Activated T-cell treated with anti-CD3 and anti-CD28 coated beads, Interleukin-2, amount 50 U/mL, for 24 hours (primary cell): ENCODE measurements around the gene SNURF.
A peak's percentile ranks its signal among the peaks of the same experiment; 100 is the strongest.
"Not testable (repeated sequence)": the region's sequence is repeated elsewhere in the genome, so short reads cannot be mapped to it uniquely, and the experiment has no call there.

Experiments
- DNase-seq: peaks from one replicate; pipeline ENCODE4 v3.0.0-alpha.2; 2020
- H3K27ac Mint-ChIP-seq: 2 replicates; pipeline ENCODE4 v1.8.0; 2020; ENCODE audit warnings: mild to moderate bottlenecking, mixed read lengths
- H3K27me3 Mint-ChIP-seq: 2 replicates; pipeline ENCODE4 v1.8.0; 2020; ENCODE audit warnings: mixed read lengths
- H3K36me3 Mint-ChIP-seq: 2 replicates; pipeline ENCODE4 v1.8.0; 2020; ENCODE audit warnings: low read depth, mixed read lengths
- H3K4me1 Mint-ChIP-seq: 2 replicates; pipeline ENCODE4 v1.8.0; 2020; ENCODE audit warnings: low read depth, mixed read lengths
- H3K4me3 Mint-ChIP-seq: 2 replicates; pipeline ENCODE4 v1.8.0; 2020; ENCODE audit warnings: mild to moderate bottlenecking, moderate library complexity, mixed read lengths
- H3K9me3 Mint-ChIP-seq: 2 replicates; pipeline ENCODE4 v1.8.0; 2020; ENCODE audit warnings: mixed read lengths

SNURF gene

GRCh38 chr15:24948495-24948894 is 6.3 kb upstream of the SNURF start:
- H3K9me3 Mint-ChIP-seq: peaks cover 5% of the 10 kb centered on the region
- H3K4me3 Mint-ChIP-seq: no peak overlapping the region
- DNase-seq: no peak
- H3K4me1 Mint-ChIP-seq: no peaks in the 10 kb centered on the region
- H3K27me3 Mint-ChIP-seq: no peaks in the 10 kb centered on the region
- H3K36me3 Mint-ChIP-seq: no peaks in the 10 kb centered on the region
- H3K27ac Mint-ChIP-seq: no peak overlapping the region

- Mint-ChIP-seq H3K36me3 (peaks cover 36% of the 10 kb centered on the region), H3K4me1 (peaks cover 19% of the 10 kb centered on the region), H3K9me3 (peaks cover 4% of the 10 kb centered on the region), H3K4me3 (peak overlapping the region; percentile 88), H3K27ac (peak overlapping the region; percentile 93), H3K27me3 (no peaks in the 10 kb centered on the region)
- peak; percentile 50 for DNase-seq
These were observed 739 bp downstream of the SNURF start for GRCh38 chr15:24955531-24955921.

- peak; percentile 69 for DNase-seq
- Mint-ChIP-seq H3K27ac (peak overlapping the region; percentile 93), H3K4me3 (peak overlapping the region; percentile 88), H3K9me3 (peaks cover 4% of the 10 kb centered on the region), H3K27me3 (no peaks in the 10 kb centered on the region), H3K4me1 (peaks cover 20% of the 10 kb centered on the region), H3K36me3 (peaks cover 43% of the 10 kb centered on the region)
These were observed 1.5 kb downstream of the SNURF start for GRCh38 chr15:24956111-24956838.

GRCh38 chr15:24957691-24958090 is 2.9 kb downstream of the SNURF start:
- Mint-ChIP-seq H3K27me3 (no peaks in the 10 kb centered on the region), H3K4me3 (peak overlapping the region; percentile 41), H3K4me1 (peaks cover 21% of the 10 kb centered on the region), H3K9me3 (peaks cover 4% of the 10 kb centered on the region), H3K36me3 (peaks cover 53% of the 10 kb centered on the region), H3K27ac (peak overlapping the region; percentile 23)
- DNase-seq: no peak

- no peak overlapping the region for H3K27ac Mint-ChIP-seq
- H3K36me3 Mint-ChIP-seq: peaks cover 82% of the 10 kb centered on the region
- H3K4me1 Mint-ChIP-seq: peaks cover 26% of the 10 kb centered on the region
- no peak for DNase-seq
- no peaks in the 10 kb centered on the region for H3K27me3 Mint-ChIP-seq
- no peak overlapping the region for H3K4me3 Mint-ChIP-seq
- H3K9me3 Mint-ChIP-seq: peaks cover 31% of the 10 kb centered on the region
These were observed 7.2 kb downstream of the SNURF start for GRCh38 chr15:24961967-24962366.

GRCh38 chr15:24962880-24963279 is 8.1 kb downstream of the SNURF start:
- Mint-ChIP-seq H3K27me3 (no peaks in the 10 kb centered on the region), H3K9me3 (peaks cover 33% of the 10 kb centered on the region), H3K27ac (no peak overlapping the region), H3K36me3 (peaks cover 86% of the 10 kb centered on the region), H3K4me1 (peaks cover 21% of the 10 kb centered on the region), H3K4me3 (no peak overlapping the region)
- no peak for DNase-seq

- peaks cover 39% of the 10 kb centered on the region for H3K9me3 Mint-ChIP-seq
- DNase-seq: no peak
These were observed 11.7 kb downstream of the SNURF start for GRCh38 chr15:24966364-24967103.

GRCh38 chr15:24971052-24971451 is 16.3 kb downstream of the SNURF start:
- H3K9me3 Mint-ChIP-seq: peaks cover 37% of the 10 kb centered on the region
- no peak overlapping the region for H3K4me3 Mint-ChIP-seq
- peaks cover 6% of the 10 kb centered on the region for H3K4me1 Mint-ChIP-seq
- H3K27ac Mint-ChIP-seq: no peak overlapping the region
- H3K27me3 Mint-ChIP-seq: no peaks in the 10 kb centered on the region
- peaks cover 92% of the 10 kb centered on the region for H3K36me3 Mint-ChIP-seq
- DNase-seq: no peak

More at GRCh38 chr15:24966364-24967103, 11.7 kb downstream of the SNURF start:
- no peak overlapping the region for H3K27ac Mint-ChIP-seq
- no peak overlapping the region for H3K4me3 Mint-ChIP-seq
- H3K4me1 Mint-ChIP-seq: peaks cover 9% of the 10 kb centered on the region
- no peaks in the 10 kb centered on the region for H3K27me3 Mint-ChIP-seq
- H3K36me3 Mint-ChIP-seq: peaks cover 90% of the 10 kb centered on the region

GRCh38 chr15:24971772-24972171 is 17.0 kb downstream of the SNURF start:
- H3K9me3 Mint-ChIP-seq: peaks cover 37% of the 10 kb centered on the region
- no peak overlapping the region for H3K27ac Mint-ChIP-seq
- H3K4me1 Mint-ChIP-seq: peaks cover 2% of the 10 kb centered on the region
- no peak for DNase-seq
- H3K36me3 Mint-ChIP-seq: peaks cover 92% of the 10 kb centered on the region
- H3K27me3 Mint-ChIP-seq: no peaks in the 10 kb centered on the region
- no peak overlapping the region for H3K4me3 Mint-ChIP-seq

GRCh38 chr15:24972707-24973106 is 17.9 kb downstream of the SNURF start:
- not testable (repeated sequence) for DNase-seq, H3K4me1 Mint-ChIP-seq, H3K27me3 Mint-ChIP-seq, H3K4me3 Mint-ChIP-seq, H3K27ac Mint-ChIP-seq
- peaks cover 37% of the 10 kb centered on the region for H3K9me3 Mint-ChIP-seq
- peaks cover 95% of the 10 kb centered on the region for H3K36me3 Mint-ChIP-seq

- no peak for DNase-seq
- Mint-ChIP-seq H3K4me1 (no peaks in the 10 kb centered on the region), H3K36me3 (peaks cover 95% of the 10 kb centered on the region), H3K27ac (no peak overlapping the region), H3K9me3 (peaks cover 53% of the 10 kb centered on the region), H3K27me3 (no peaks in the 10 kb centered on the region), H3K4me3 (no peak overlapping the region)
These were observed 22.1 kb downstream of the SNURF start for GRCh38 chr15:24976932-24977331.

- no peak overlapping the region for H3K4me3 Mint-ChIP-seq
These were observed 22.9 kb downstream of the SNURF start for GRCh38 chr15:24977686-24978085.

GRCh38 chr15:24985224-24985623 is 30.4 kb downstream of the SNURF start:
- DNase-seq: no peak
- H3K9me3 Mint-ChIP-seq: peaks cover 54% of the 10 kb centered on the region
- no peak overlapping the region for H3K27ac Mint-ChIP-seq
- H3K27me3 Mint-ChIP-seq: no peaks in the 10 kb centered on the region
- no peak overlapping the region for H3K4me3 Mint-ChIP-seq
- H3K4me1 Mint-ChIP-seq: no peaks in the 10 kb centered on the region
- H3K36me3 Mint-ChIP-seq: peaks cover 97% of the 10 kb centered on the region

More at GRCh38 chr15:24977686-24978085, 22.9 kb downstream of the SNURF start:
- no peaks in the 10 kb centered on the region for H3K27me3 Mint-ChIP-seq
- H3K4me1 Mint-ChIP-seq: no peaks in the 10 kb centered on the region
- peaks cover 60% of the 10 kb centered on the region for H3K9me3 Mint-ChIP-seq
- no peak overlapping the region for H3K27ac Mint-ChIP-seq
- no peak for DNase-seq
- peaks cover 98% of the 10 kb centered on the region for H3K36me3 Mint-ChIP-seq

GRCh38 chr15:24986653-24987052 is 31.9 kb downstream of the SNURF start:
- peaks cover 54% of the 10 kb centered on the region for H3K9me3 Mint-ChIP-seq
- no peaks in the 10 kb centered on the region for H3K4me1 Mint-ChIP-seq
- peaks cover 97% of the 10 kb centered on the region for H3K36me3 Mint-ChIP-seq
- DNase-seq: no peak
- no peak overlapping the region for H3K27ac Mint-ChIP-seq
- H3K27me3 Mint-ChIP-seq: no peaks in the 10 kb centered on the region
- no peak overlapping the region for H3K4me3 Mint-ChIP-seq
